Left kidney (tissue), 2 donors: ENCODE data around the gene SNTG2. TPM values are rescaled to one million over a fixed set of nuclear protein-coding genes. Genes with fewer than 3 reads are reported as not detected.

Source experiments
- DNase-seq: peaks from one replicate; pipeline ENCODE4 v3.0.0-alpha.2; 2013
- polyA plus RNA-seq: library from polyadenylated mRNA; unstranded; fragments of 120-200 nt; gene quantifications from one replicate; pipeline ENCODE4 v1.2.1, GENCODE V29; 2013; ENCODE audit not compliant: insufficient read length

Gene SNTG2
- polyA plus RNA-seq, 1 donor = 3.2 TPM

GRCh38 chr2:990970-991369, 40.3 kb downstream of the SNTG2 start:
- no peak for DNase-seq

- DNase-seq = no peak
Observed at GRCh38 chr2:1002350-1002749, 51.7 kb downstream of the SNTG2 start.

DNA sequence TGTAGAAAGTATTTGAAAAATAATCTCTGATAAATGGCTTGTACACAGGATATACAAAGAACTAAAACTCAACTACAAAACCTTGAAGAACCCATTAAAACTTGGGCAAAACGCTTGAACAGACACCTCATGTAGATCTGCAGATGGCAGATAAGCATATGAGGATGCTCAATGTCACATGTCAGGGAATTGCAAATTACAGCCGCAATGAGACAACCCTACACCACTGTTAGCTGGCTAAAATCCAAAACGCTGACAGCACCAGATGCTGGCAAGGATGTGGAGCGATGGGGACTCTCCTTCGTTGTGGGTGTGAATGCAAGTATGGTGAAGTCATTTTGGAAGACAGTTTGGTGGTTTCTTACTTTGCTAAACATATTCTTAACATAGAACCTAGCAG, 53.7 kb downstream of the SNTG2 start:
- no peak for DNase-seq

DNA sequence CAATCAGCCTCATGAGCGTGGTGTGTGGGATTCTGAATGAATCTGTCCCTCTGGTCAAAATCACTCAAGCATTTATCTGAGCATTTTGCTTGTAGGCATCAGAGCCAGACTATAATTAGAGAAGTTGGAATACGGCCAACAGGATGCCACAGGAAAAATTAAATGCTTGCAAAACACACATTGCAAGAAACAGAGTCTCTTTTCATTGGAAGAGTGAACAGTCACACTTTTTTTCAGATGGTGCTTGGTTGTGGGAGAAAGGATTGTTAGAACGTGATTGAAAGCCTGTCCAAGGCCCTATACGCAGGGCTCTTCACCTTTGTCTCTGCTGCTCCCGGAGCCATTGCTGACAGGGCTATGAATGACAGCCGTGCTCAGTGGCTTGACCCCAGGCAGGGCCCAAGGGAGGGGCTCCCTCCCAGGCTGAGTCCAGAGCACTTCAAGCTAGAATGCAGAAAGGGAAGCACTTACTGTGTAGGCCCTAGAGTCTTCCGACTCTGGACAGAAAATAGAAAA, 59.8 kb downstream of the SNTG2 start:
- DNase-seq = peak; percentile 59

GRCh38 chr2:1011006-1011405, 60.4 kb downstream of the SNTG2 start:
- DNase-seq = no peak

DNA sequence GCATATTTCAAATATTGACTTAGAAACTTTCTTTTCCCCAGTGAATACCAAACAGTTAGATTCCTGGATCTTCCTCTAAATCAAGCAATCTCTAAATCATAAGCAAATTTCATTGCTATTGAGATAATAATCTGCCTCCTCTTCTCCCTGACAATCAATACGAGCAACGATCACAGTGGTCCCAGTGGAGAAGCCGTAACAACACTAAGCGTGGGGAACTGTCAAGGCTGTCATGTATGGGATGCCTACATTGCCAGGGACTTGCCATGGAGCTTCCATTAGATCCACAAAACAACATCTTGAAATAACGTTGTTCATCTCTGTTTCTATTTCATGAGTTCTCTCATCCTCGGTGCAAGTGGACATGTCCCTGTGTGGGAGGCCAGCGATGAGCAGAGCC, 61.3 kb downstream of the SNTG2 start:
- DNase-seq = no peak

- DNase-seq = no peak
Observed at GRCh38 chr2:1014802-1015201, 64.2 kb downstream of the SNTG2 start.

DNA sequence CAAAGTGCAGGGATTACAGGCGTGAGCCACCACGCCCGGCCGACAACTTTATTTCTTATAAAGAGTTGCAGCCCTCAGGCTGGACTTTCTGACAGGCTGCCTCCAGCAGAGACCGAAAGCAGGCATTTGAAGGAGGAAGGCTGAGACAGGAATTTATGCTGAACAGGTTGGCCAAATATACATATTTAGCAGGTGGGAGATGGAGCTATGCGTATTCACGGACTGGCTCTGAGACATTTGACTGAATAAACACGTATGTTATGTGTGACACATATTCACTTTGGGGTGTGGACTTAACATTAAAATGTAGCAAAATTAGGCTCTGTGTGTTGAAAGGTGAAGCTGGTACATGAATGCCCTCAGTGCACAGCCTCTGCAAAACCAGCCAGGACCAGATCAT, 65.9 kb downstream of the SNTG2 start:
- no peak for DNase-seq

DNA sequence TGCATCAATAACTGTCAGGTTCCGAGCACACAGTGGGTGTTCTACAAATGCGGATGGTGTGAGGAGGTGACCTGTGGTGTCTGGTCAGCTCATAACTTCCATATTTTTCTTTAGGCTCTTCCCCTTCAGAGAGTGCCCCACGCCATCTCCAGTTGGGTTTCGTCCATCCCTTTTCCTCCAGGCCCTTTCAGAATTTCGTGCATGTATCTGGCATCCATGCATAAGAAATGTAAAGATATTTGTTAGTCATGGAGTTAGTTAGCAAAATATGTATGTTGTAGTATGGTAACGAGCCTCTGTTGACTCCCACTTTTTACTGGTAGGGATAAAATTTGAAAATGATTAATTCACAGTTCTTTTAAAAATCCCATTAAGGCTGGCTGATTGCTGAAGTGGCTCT, 67.2 kb downstream of the SNTG2 start:
- DNase-seq = no peak

GRCh38 chr2:1020206-1020605, 69.6 kb downstream of the SNTG2 start:
- no peak for DNase-seq

DNA sequence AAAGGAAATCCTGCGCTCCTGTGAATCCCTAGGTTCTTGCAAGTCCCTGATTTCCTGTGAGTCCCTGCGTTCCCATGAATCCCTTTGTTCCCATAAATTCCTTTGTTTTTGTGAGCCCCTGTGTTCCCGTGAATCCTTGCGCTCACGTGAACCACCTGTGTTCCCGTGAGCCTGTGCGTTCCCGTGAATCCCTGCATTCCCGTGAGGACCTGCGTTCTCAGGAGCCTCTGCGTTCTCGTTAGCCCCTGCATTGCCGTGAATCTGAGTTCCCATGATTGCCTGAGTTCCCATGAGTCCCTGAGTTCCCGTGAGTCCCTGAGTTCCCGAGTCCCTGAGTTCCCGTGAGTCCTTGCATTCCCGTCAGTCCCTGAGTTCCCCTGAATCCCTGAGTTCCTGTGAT, 71.5 kb downstream of the SNTG2 start:
- DNase-seq = no peak

GRCh38 chr2:1024981-1025380, 74.3 kb downstream of the SNTG2 start:
- DNase-seq = no peak

DNA sequence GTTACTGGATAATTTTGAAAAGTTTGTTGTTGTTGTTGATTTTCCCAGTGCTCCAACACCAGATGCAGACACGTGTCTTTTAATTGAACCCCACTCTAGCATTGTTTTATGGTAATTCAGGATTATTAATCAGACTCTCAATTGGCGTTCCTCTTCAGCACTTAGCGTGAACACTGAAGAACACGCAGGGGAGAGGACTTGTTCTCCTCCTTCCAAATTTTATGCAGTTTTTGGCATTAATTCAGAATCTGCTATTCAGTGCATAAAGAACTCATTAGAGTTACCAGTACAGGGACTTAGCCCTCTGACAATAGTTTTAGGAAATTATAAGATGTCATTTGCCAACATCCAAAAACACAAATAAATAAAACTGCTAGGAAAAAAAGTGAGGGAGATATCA, 75.5 kb downstream of the SNTG2 start:
- DNase-seq = no peak

DNA sequence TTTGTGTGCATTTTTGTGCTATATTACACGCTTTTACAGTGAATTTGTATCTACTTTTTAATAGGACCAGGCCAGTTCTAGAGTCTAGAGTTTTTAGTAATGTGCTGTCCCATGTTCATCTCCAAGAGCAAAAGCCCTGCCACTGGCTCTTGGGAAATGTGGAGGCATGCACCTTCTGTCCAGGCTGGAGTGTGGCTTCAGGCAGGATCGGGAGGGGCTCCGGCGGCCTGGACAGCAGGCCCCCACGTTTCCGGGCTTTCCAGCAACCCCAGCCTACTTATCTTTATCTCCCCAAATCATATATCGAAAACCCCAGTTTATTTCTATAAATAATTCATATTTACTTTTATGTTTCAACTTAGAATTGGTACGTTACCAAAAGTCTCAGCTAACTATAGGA, 78.2 kb downstream of the SNTG2 start:
- no peak for DNase-seq

GRCh38 chr2:1032030-1032429, 81.4 kb downstream of the SNTG2 start:
- no peak for DNase-seq

DNA sequence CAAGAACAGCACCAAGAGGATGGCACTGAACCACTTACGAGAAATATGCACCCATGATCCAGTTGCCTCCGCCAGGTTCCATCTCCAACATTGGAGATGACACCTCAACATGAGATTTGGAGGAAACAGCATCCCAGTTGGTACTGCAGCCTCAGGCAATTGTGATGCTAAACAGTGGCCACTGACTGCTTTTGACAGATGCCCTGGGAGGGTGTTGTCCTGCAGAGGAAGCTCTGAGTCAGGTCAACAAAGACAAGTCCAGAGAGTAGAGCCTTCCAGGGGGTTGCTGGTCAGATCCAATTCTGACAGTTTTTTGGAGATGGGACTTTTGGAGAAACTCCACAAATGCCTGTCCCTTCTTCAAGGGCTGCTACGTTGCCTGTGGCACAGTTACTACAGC, 82.4 kb downstream of the SNTG2 start:
- no peak for DNase-seq

DNA sequence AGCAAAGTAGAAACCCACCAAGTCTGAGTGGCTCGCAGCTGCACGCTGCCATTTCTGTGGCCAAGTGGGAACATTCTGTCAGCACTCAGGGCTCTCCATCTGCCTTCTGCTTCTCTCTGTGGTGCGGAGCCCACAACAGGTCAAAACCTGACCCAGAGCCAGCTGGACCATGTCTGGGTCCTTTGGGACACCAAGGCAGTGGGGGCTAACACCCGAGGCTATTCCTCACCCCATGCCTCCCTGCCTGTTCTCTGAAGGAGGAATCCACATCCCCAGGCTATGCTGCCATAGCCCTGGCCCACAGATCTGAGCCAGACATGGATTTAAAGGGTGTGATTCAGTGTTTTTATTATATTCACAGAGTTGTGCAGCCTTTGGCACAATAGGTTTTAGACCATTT, 86.4 kb downstream of the SNTG2 start:
- DNase-seq = no peak

GRCh38 chr2:1039549-1039948, 88.9 kb downstream of the SNTG2 start:
- no peak for DNase-seq

- DNase-seq = no peak
Observed at GRCh38 chr2:1041012-1041805, 90.6 kb downstream of the SNTG2 start.

DNA sequence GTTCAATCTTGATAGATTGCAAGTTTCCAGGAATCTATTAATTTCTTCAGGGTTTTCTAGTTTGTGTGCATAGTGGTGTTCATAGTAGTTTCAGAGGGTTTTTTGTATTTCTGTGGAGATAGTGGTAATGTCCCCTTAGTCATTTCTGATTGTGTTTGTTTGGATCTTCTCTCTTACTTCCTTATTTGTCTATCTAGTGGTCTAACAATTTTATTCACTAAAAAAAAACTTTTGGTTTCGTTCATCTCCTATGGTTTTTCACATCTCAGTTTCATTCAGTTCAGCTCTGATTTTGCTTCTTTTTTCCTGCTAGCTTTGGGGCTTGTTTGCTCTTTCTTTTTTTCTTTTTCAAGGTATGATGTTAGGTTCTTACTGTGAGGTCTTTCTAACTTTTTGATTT, 94.5 kb downstream of the SNTG2 start:
- no peak for DNase-seq

- DNase-seq = no peak
Observed at GRCh38 chr2:1046067-1046466, 95.4 kb downstream of the SNTG2 start.

DNA sequence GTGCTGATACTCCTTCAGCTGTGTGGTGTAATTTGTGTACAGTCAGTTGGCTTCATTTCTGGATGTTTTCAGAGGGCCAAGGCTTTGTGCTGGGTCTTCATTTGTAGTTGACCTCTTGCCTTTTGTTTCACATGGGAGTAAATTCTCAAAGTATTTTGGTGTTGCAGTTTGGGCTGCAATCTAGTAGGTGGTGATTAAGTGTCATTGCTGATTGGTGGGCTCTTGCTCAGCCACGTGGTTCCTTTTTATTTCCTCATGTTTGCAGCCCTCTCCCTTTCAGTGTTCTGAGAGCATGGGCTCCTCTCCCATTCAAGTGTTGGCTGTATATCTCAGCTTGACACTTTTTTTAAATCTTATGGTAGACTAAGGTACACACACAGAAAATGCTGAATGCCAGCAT, 96.8 kb downstream of the SNTG2 start:
- DNase-seq = no peak

DNA sequence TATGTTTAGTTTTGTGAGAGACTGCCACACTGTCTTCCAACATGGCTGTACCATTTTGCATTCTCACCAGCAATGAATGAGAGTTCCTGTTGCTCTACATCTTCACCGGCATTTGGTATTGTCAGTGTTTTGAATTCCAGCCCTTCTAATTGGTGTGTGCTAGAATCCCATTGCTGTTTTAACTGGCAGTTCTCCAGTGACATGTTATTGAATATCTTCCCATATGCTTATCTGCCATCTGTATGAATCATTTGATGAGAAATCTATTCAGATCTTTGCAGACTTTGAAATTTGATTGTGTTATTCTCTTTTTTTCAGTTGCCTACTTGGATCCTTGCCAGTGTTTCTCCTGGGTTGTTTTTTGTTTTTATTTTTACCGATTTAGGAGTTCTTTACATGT, 99.0 kb downstream of the SNTG2 start:
- no peak for DNase-seq

GRCh38 chr2:1051075-1051474, 100.4 kb downstream of the SNTG2 start:
- DNase-seq = no peak
